CD14-positive monocyte (primary cell): ENCODE results near the gene BDNF. TPM values are rescaled to one million over a fixed set of nuclear protein-coding genes. Genes with fewer than 3 reads are reported as not detected.

ENCODE experiments used
- DNase-seq, 3 donors: peaks; one replicate each; pipeline ENCODE4 v3.0.0-alpha.2; 2011 to 2022
- H2AFZ ChIP-seq: 2 replicates; pipeline ENCODE4 v1.6.0; 2012; ENCODE audit warnings: mild to moderate bottlenecking, low read depth, low read length, inconsistent platforms; ENCODE audit not compliant: insufficient read depth, poor library complexity, severe bottlenecking
- H3K27ac ChIP-seq, 2 donors: 1 replicate in 1 of 2; 2 replicates in 1 of 2; pipeline ENCODE4 v1.5.1; 2012 to 2013; ENCODE audit warnings: low read length in 2 of 2, control low read depth in 1 of 2, inconsistent platforms in 1 of 2, low read depth in 1 of 2, mild to moderate bottlenecking in 1 of 2
- H3K27me3 ChIP-seq, 2 donors: one replicate each; pipeline versions ENCODE4 v1.6.0 to v1.6.1; 2011 to 2013; ENCODE audit warnings: low read length in 2 of 2; ENCODE audit not compliant: control insufficient read depth in 2 of 2, insufficient read depth in 2 of 2
- H3K36me3 ChIP-seq, 2 donors: replicated peaks in 1 of 2; 1 replicate in 1 of 2; 2 replicates in 1 of 2; pipeline versions ENCODE4 v1.5.1 to v1.6.1; 2012 to 2013; ENCODE audit warnings: low read length in 2 of 2, control low read depth in 1 of 2, inconsistent platforms in 1 of 2, mild to moderate bottlenecking in 1 of 2; ENCODE audit not compliant: insufficient read depth in 2 of 2, control insufficient read depth in 1 of 2
- H3K4me1 ChIP-seq, 2 donors: 1 replicate in 1 of 2; 2 replicates in 1 of 2; pipeline versions ENCODE4 v1.5.1 to v1.6.1; 2012 to 2013; ENCODE audit warnings: low read length in 2 of 2, control low read depth in 1 of 2, inconsistent platforms in 1 of 2, mild to moderate bottlenecking in 1 of 2, moderate library complexity in 1 of 2; ENCODE audit not compliant: insufficient read depth in 2 of 2, control insufficient read depth in 1 of 2
- H3K4me2 ChIP-seq: replicated peaks from 2 replicates; pipeline ENCODE3; 2012; ENCODE audit warnings: low read length, moderate library complexity, mild to moderate bottlenecking; ENCODE audit not compliant: poor library complexity, severe bottlenecking; ENCODE audit errors: extremely low read depth
- H3K4me3 ChIP-seq, 3 experiments: fragments of 200-600 bp in 1 of 3; sonication (generic) in 1 of 3; replicated peaks in 1 of 3; 1 replicate in 2 of 3; 2 replicates in 1 of 3; pipeline ENCODE4 v1.5.1; 2011 to 2013; ENCODE audit warnings: low read length in 3 of 3, mild to moderate bottlenecking in 3 of 3, control low read depth in 2 of 3, low read depth in 2 of 3, inconsistent platforms in 1 of 3, moderate library complexity in 1 of 3
- H3K79me2 ChIP-seq: 2 replicates; pipeline ENCODE4 v1.6.0; 2012; ENCODE audit warnings: mild to moderate bottlenecking, control low read depth, inconsistent platforms, low read length, moderate library complexity; ENCODE audit not compliant: insufficient read depth
- H3K9ac ChIP-seq: 2 replicates; pipeline ENCODE4 v1.6.0; 2017; ENCODE audit warnings: low read length, mild to moderate bottlenecking; ENCODE audit not compliant: insufficient read depth, poor library complexity, severe bottlenecking
- H3K9me3 ChIP-seq, 2 donors: replicated peaks in 1 of 2; 1 replicate in 1 of 2; 2 replicates in 1 of 2; pipeline versions ENCODE4 v1.5.1 to v1.6.1; 2012 to 2013; ENCODE audit warnings: low read length in 2 of 2, control low read depth in 1 of 2; ENCODE audit not compliant: control insufficient read depth in 1 of 2, insufficient read depth in 1 of 2
- H4K20me1 ChIP-seq: 2 replicates; pipeline ENCODE4 v1.6.0; 2012; ENCODE audit warnings: mild to moderate bottlenecking, low read length, control low read depth, moderate library complexity; ENCODE audit not compliant: insufficient read depth
- H3K27ac Mint-ChIP-seq, 7 donors: one replicate each; pipeline ENCODE4 v1.8.0; 2020; ENCODE audit warnings: mild to moderate bottlenecking in 7 of 7, mixed read lengths in 7 of 7, moderate library complexity in 6 of 7, inconsistent platforms in 2 of 7
- H3K27me3 Mint-ChIP-seq, 3 donors: one replicate each; pipeline ENCODE4 v1.8.0; 2021 to 2022; ENCODE audit warnings: low read depth in 3 of 3, mild to moderate bottlenecking in 3 of 3, mixed read lengths in 3 of 3, moderate library complexity in 3 of 3, inconsistent platforms in 1 of 3
- H3K36me3 Mint-ChIP-seq, 2 donors: one replicate each; pipeline ENCODE4 v1.8.0; 2020; ENCODE audit warnings: mixed read lengths in 2 of 2, inconsistent platforms in 1 of 2, mild to moderate bottlenecking in 1 of 2
- H3K4me1 Mint-ChIP-seq: one replicate; pipeline ENCODE4 v1.8.0; 2020; ENCODE audit warnings: mild to moderate bottlenecking, mixed read lengths
- H3K4me3 Mint-ChIP-seq, 2 donors: one replicate each; pipeline ENCODE4 v1.8.0; 2020; ENCODE audit warnings: mild to moderate bottlenecking in 2 of 2, mixed read lengths in 2 of 2, moderate library complexity in 1 of 2
- H3K9me3 Mint-ChIP-seq, 7 donors: one replicate each; pipeline ENCODE4 v1.8.0; 2020 to 2022; ENCODE audit warnings: mixed read lengths in 7 of 7, mild to moderate bottlenecking in 6 of 7, moderate library complexity in 6 of 7, inconsistent platforms in 2 of 7
- WGBS: methylation state at CpG from one replicate; pipeline ENCODE4 v1.1.5; 2013; ENCODE audit warnings: missing lambda C conversion rate; ENCODE audit not compliant: insufficient coverage; 5-methylcytosine and 5-hydroxymethylcytosine counted together
- intact Hi-C, 2 donors: fragments of 100-400 bp; cut with micrococcal nuclease; formaldehyde crosslinking; loops; one replicate each; pipeline versions ENCODE4 v1.15.0 to v1.15.1; 2023
- polyA minus RNA-seq: library from RNA; depleted of rRNA, polyadenylated mRNA; stranded (reverse); fragments of >200 nt; gene quantifications from 2 replicates; pipeline ENCODE4 v1.2.3, GENCODE V29; 2012
- polyA plus RNA-seq, 3 donors: library from polyadenylated mRNA; depleted of rRNA in 1 of 3; unstranded in 2 of 3; stranded (reverse) in 1 of 3; fragments of 300-500 nt in 2 of 3; fragments of >200 nt in 1 of 3; fragmentation: Illumina TruSeq in 2 of 3; gene quantifications; 1 replicate in 2 of 3; 2 replicates in 1 of 3; pipeline ENCODE4 v1.2.3, GENCODE V29; 2012 to 2021
- total RNA-seq, 12 experiments: library from RNA in 1 of 12; stranded (reverse) in 1 of 12; fragments of 120-200 nt in 1 of 12; gene quantifications; one replicate each; pipeline ENCODE4 v1.2.4 and lab custom pipeline; 2013 to 2026; ENCODE audit warnings: mixed read lengths in 6 of 12, inconsistent platforms in 1 of 12
- TF ChIP-seq, protein P1 (sequence below): fragments of 200-600 bp; IDR thresholded peaks from one replicate; pipeline ENCODE4 v1.8.0; 2022; ENCODE audit warnings: antibody characterized with exemption, mild to moderate bottlenecking

Gene BDNF
- total RNA-seq (2013), result not detected
- polyA plus RNA-seq (not detected), polyA minus RNA-seq (0.14 TPM in 1 of 2 replicates, not detected in the other), total RNA-seq (lab: John Stamatoyannopoulos, UW) (0 to 1.7 (median 0.05) reads per million in 11 experiments)

DNA sequence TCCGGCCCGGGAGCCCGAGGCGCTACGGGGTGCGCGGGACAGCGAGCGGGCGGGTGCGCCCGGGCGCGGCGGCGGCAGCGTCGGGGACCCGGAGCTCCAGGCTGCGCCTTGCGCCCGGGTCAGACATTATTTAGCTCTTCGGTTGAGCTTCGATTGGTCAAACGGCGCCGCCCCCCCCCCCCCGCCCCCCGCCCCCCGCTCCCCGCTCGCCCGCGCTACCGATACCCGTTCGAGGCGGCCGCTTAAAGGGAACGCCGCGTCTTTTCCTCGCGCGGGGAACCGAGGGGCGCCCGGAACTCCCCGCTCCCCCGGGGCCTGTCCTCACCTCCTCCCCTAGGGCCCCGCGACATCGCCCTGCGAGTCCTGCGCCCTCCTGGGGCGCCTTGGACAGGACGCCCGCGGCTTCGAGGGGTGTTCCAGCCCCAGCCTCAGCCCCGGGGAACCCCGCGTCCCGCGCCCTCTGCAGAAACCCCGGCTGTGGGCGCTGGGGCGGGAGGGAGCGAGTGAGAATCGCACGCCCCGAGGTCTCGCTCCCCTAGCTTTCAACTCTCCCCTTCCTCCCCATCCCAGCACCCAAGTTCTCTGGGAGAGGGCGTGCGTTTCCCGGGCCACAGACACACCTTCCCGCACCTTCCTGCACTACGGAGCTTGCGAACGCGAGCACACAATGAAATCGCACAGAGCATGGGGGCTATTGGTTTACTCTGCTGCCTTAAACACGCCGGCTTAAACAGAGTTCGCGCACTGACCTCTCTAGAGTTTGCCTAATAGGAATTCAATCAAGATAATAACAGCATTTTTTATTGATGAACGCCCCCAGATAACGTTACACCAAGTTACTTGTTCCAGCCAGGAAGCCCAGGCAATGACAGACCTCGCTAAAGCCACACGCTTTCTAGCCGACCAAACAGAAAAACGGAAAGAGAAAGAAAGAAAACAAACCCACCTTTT is at the start of gene BDNF:
Gene BDNF (minus strand): TSS at position 105 of the 951 bp plus-strand sequence. CDS start 41,891 bp downstream, outside the sequence.
- Mint-ChIP-seq H3K4me1 (peaks cover 22% of the 10 kb centered on the region), H3K27ac (no peak within 1 kb of the TSS), H3K27me3 (peaks cover 56 to 85% (median 72%) of the 10 kb centered on the region in 3 donors), H3K36me3 (no peaks in the 10 kb centered on the region), H3K4me3 (peak within 1 kb of the TSS; percentile 45 to 92), H3K9me3 (peaks cover 0 to 24% (median 4%) of the 10 kb centered on the region in 7 donors)
- no peak for DNase-seq
- Histone ChIP-seq H2AFZ (peak within 1 kb of the TSS; percentile 11), H3K4me2 (peak within 1 kb of the TSS; percentile 48), H3K27ac (no peak within 1 kb of the TSS), H3K4me1 (peaks cover 0 to 4% of the 10 kb centered on the region in 2 donors), H3K36me3 (no peaks in the 10 kb centered on the region), H3K79me2 (no peaks in the 10 kb centered on the region), H3K4me3 (peak within 1 kb of the TSS in 1 of 3 experiments; percentile 26), H3K9ac (no peak within 1 kb of the TSS), H3K9me3 (no peaks in the 10 kb centered on the region), H4K20me1 (no peaks in the 10 kb centered on the region), H3K27me3 (peaks cover 84 to 89% of the 10 kb centered on the region in 2 donors)
- intact Hi-C loops, result no loop called here
- WGBS, result under 1% methylated on average over 54 of the region's 92 CpGs
- TF ChIP-seq, protein P1, sequence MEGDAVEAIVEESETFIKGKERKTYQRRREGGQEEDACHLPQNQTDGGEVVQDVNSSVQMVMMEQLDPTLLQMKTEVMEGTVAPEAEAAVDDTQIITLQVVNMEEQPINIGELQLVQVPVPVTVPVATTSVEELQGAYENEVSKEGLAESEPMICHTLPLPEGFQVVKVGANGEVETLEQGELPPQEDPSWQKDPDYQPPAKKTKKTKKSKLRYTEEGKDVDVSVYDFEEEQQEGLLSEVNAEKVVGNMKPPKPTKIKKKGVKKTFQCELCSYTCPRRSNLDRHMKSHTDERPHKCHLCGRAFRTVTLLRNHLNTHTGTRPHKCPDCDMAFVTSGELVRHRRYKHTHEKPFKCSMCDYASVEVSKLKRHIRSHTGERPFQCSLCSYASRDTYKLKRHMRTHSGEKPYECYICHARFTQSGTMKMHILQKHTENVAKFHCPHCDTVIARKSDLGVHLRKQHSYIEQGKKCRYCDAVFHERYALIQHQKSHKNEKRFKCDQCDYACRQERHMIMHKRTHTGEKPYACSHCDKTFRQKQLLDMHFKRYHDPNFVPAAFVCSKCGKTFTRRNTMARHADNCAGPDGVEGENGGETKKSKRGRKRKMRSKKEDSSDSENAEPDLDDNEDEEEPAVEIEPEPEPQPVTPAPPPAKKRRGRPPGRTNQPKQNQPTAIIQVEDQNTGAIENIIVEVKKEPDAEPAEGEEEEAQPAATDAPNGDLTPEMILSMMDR, result no peak

DNA sequence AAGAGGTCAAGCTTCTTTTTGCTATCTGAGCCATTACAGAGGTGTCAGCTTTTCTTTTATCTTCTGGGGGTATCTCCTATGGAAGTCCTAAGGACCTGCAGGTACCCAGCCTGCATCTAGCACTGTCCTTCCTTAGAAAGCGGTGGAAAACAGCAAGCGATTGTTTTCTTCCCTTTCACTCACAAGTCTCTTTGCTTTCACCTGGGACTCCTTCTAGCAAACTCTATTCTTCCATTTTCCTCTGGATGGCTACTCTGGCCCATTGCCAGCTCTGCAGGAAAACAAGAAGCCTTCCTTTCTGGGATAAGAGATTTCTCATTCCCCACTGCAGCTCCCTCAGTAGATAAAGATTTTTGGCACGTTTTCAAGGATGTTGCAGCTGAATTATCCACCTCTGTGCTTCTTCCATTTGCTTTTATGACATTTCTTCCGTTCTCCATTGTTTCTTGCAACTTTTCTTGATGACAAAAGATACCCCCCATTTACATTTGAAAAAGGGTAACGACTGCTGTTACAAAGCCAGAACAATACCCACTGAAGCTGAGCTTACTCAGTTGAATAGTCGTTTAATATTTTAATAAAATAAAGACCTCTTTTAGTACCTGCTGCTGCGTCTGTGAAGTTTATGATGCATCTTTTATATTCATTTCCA is 40.2 kb upstream of the BDNF start:
- no peak overlapping the region for H3K9ac ChIP-seq
- no peak overlapping the region for H2AFZ ChIP-seq
- Mint-ChIP-seq H3K4me1 (no peaks in the 10 kb centered on the region), H3K27me3 (peaks cover 0 to 2% (median 0%) of the 10 kb centered on the region in 3 donors), H3K4me3 (no peak overlapping the region), H3K9me3 (peaks cover 0 to 7% (median 3%) of the 10 kb centered on the region in 7 donors), H3K36me3 (no peaks in the 10 kb centered on the region), H3K27ac (no peak overlapping the region)
- H3K27ac ChIP-seq, result no peak overlapping the region
- H3K27me3 ChIP-seq, result no peaks in the 10 kb centered on the region
- H3K4me3 ChIP-seq, result no peak overlapping the region
- no peaks in the 10 kb centered on the region for H3K9me3 ChIP-seq
- H3K79me2 ChIP-seq, result no peaks in the 10 kb centered on the region
- intact Hi-C loops, result no loop called here
- no peaks in the 10 kb centered on the region for H3K36me3 ChIP-seq
- H3K4me1 ChIP-seq, result no peaks in the 10 kb centered on the region
- H3K4me2 ChIP-seq, result no peak overlapping the region
- no peaks in the 10 kb centered on the region for H4K20me1 ChIP-seq
- no peak for DNase-seq
- TF ChIP-seq, protein P1, result no peak
- WGBS, result 52% methylated on average over 3 of the region's 7 CpGs
